ENCODE measurements around the gene DYNC2H1.

Gene DYNC2H1

GRCh38 chr11:103294516-103294915 is 185.3 kb downstream of the DYNC2H1 start:
- Histone ChIP-seq H3K27ac (ENCODE audit: low read length) (no peak overlapping the region), H3K4me3 (ENCODE audit: low read length) (no peak overlapping the region), H3K4me1 (ENCODE audit: control insufficient read depth, low read depth, low read length) (no peaks in the 10 kb centered on the region), H3K9me3 (ENCODE audit: control insufficient read depth, low read depth, low read length) (peaks cover 17% of the 10 kb centered on the region), H3K36me3 (ENCODE audit: control insufficient read depth, low read depth, low read length) (peaks cover 2% of the 10 kb centered on the region), H3K27me3 (ENCODE audit: control insufficient read depth, insufficient read depth, low read length) (no peaks in the 10 kb centered on the region), H3K9ac (ENCODE audit: low read length) (no peak overlapping the region)

- Histone ChIP-seq H3K9me3 (ENCODE audit: control insufficient read depth, low read depth, low read length) (peaks cover 17% of the 10 kb centered on the region), H3K27me3 (ENCODE audit: control insufficient read depth, insufficient read depth, low read length) (no peaks in the 10 kb centered on the region), H3K9ac (ENCODE audit: low read length) (no peak overlapping the region), H3K27ac (ENCODE audit: low read length) (no peak overlapping the region), H3K4me3 (ENCODE audit: low read length) (no peak overlapping the region), H3K4me1 (ENCODE audit: control insufficient read depth, low read depth, low read length) (no peaks in the 10 kb centered on the region), H3K36me3 (ENCODE audit: control insufficient read depth, low read depth, low read length) (no peaks in the 10 kb centered on the region)
Observed at GRCh38 chr11:103295704-103296103, 186.5 kb downstream of the DYNC2H1 start.

GRCh38 chr11:103297900-103298299 is 188.7 kb downstream of the DYNC2H1 start:
- H3K27me3 ChIP-seq (ENCODE audit: control insufficient read depth, insufficient read depth, low read length): no peaks in the 10 kb centered on the region
- no peaks in the 10 kb centered on the region for H3K4me1 ChIP-seq (ENCODE audit: control insufficient read depth, low read depth, low read length)
- peaks cover 17% of the 10 kb centered on the region for H3K9me3 ChIP-seq (ENCODE audit: control insufficient read depth, low read depth, low read length)
- no peak overlapping the region for H3K9ac ChIP-seq (ENCODE audit: low read length)
- no peaks in the 10 kb centered on the region for H3K36me3 ChIP-seq (ENCODE audit: control insufficient read depth, low read depth, low read length)
- H3K27ac ChIP-seq (ENCODE audit: low read length): no peak overlapping the region
- H3K4me3 ChIP-seq (ENCODE audit: low read length): no peak overlapping the region

- no peaks in the 10 kb centered on the region for H3K4me1 ChIP-seq (ENCODE audit: control insufficient read depth, low read depth, low read length)
- H3K9ac ChIP-seq (ENCODE audit: low read length): no peak overlapping the region
- H3K4me3 ChIP-seq (ENCODE audit: low read length): no peak overlapping the region
- no peaks in the 10 kb centered on the region for H3K36me3 ChIP-seq (ENCODE audit: control insufficient read depth, low read depth, low read length)
- no peaks in the 10 kb centered on the region for H3K9me3 ChIP-seq (ENCODE audit: control insufficient read depth, low read depth, low read length)
- H3K27ac ChIP-seq (ENCODE audit: low read length): no peak overlapping the region
- H3K27me3 ChIP-seq (ENCODE audit: control insufficient read depth, insufficient read depth, low read length): no peaks in the 10 kb centered on the region
Observed at GRCh38 chr11:103315248-103315647, 206.0 kb downstream of the DYNC2H1 start.

GRCh38 chr11:103317118-103317517 is 207.9 kb downstream of the DYNC2H1 start:
- no peaks in the 10 kb centered on the region for H3K9me3 ChIP-seq (ENCODE audit: control insufficient read depth, low read depth, low read length)
- H3K27ac ChIP-seq (ENCODE audit: low read length): no peak overlapping the region
- H3K27me3 ChIP-seq (ENCODE audit: control insufficient read depth, insufficient read depth, low read length): no peaks in the 10 kb centered on the region
- H3K4me3 ChIP-seq (ENCODE audit: low read length): no peak overlapping the region
- no peaks in the 10 kb centered on the region for H3K4me1 ChIP-seq (ENCODE audit: control insufficient read depth, low read depth, low read length)
- H3K9ac ChIP-seq (ENCODE audit: low read length): no peak overlapping the region
- H3K36me3 ChIP-seq (ENCODE audit: control insufficient read depth, low read depth, low read length): no peaks in the 10 kb centered on the region

- Histone ChIP-seq H3K36me3 (ENCODE audit: control insufficient read depth, low read depth, low read length) (peaks cover 3% of the 10 kb centered on the region), H3K9ac (ENCODE audit: low read length) (no peak overlapping the region), H3K27me3 (ENCODE audit: control insufficient read depth, insufficient read depth, low read length) (no peaks in the 10 kb centered on the region)
Observed at GRCh38 chr11:103322821-103323220, 213.6 kb downstream of the DYNC2H1 start.

GRCh38 chr11:103325686-103326069 is 216.5 kb downstream of the DYNC2H1 start:
- peaks cover 5% of the 10 kb centered on the region for H3K4me1 ChIP-seq (ENCODE audit: control insufficient read depth, low read depth, low read length)
- peaks cover 3% of the 10 kb centered on the region for H3K36me3 ChIP-seq (ENCODE audit: control insufficient read depth, low read depth, low read length)
- no peak overlapping the region for H3K27ac ChIP-seq (ENCODE audit: low read length)
- H3K9me3 ChIP-seq (ENCODE audit: control insufficient read depth, low read depth, low read length): no peaks in the 10 kb centered on the region
- no peak overlapping the region for H3K4me3 ChIP-seq (ENCODE audit: low read length)
- no peaks in the 10 kb centered on the region for H3K27me3 ChIP-seq (ENCODE audit: control insufficient read depth, insufficient read depth, low read length)
- H3K9ac ChIP-seq (ENCODE audit: low read length): no peak overlapping the region

More at GRCh38 chr11:103322821-103323220, 213.6 kb downstream of the DYNC2H1 start:
- no peaks in the 10 kb centered on the region for H3K9me3 ChIP-seq (ENCODE audit: control insufficient read depth, low read depth, low read length)
- H3K4me3 ChIP-seq (ENCODE audit: low read length): no peak overlapping the region
- peaks cover 5% of the 10 kb centered on the region for H3K4me1 ChIP-seq (ENCODE audit: control insufficient read depth, low read depth, low read length)
- no peak overlapping the region for H3K27ac ChIP-seq (ENCODE audit: low read length)

- peaks cover 3% of the 10 kb centered on the region for H3K36me3 ChIP-seq (ENCODE audit: control insufficient read depth, low read depth, low read length)
- peaks cover 5% of the 10 kb centered on the region for H3K4me1 ChIP-seq (ENCODE audit: control insufficient read depth, low read depth, low read length)
- no peak overlapping the region for H3K9ac ChIP-seq (ENCODE audit: low read length)
- no peaks in the 10 kb centered on the region for H3K9me3 ChIP-seq (ENCODE audit: control insufficient read depth, low read depth, low read length)
- H3K27ac ChIP-seq (ENCODE audit: low read length): no peak overlapping the region
- H3K27me3 ChIP-seq (ENCODE audit: control insufficient read depth, insufficient read depth, low read length): no peaks in the 10 kb centered on the region
- no peak overlapping the region for H3K4me3 ChIP-seq (ENCODE audit: low read length)
Observed at GRCh38 chr11:103326070-103326794, 217.0 kb downstream of the DYNC2H1 start.

GRCh38 chr11:103327721-103328120 is 218.5 kb downstream of the DYNC2H1 start:
- H3K4me3 ChIP-seq (ENCODE audit: low read length): no peak overlapping the region
- no peak overlapping the region for H3K27ac ChIP-seq (ENCODE audit: low read length)
- H3K9ac ChIP-seq (ENCODE audit: low read length): no peak overlapping the region
- peaks cover 5% of the 10 kb centered on the region for H3K4me1 ChIP-seq (ENCODE audit: control insufficient read depth, low read depth, low read length)
- H3K36me3 ChIP-seq (ENCODE audit: control insufficient read depth, low read depth, low read length): peaks cover 3% of the 10 kb centered on the region
- no peaks in the 10 kb centered on the region for H3K27me3 ChIP-seq (ENCODE audit: control insufficient read depth, insufficient read depth, low read length)
- no peaks in the 10 kb centered on the region for H3K9me3 ChIP-seq (ENCODE audit: control insufficient read depth, low read depth, low read length)

GRCh38 chr11:103332409-103332808 is 223.2 kb downstream of the DYNC2H1 start:
- H3K27ac ChIP-seq (ENCODE audit: low read length): no peak overlapping the region
- H3K27me3 ChIP-seq (ENCODE audit: control insufficient read depth, insufficient read depth, low read length): no peaks in the 10 kb centered on the region
- peaks cover 6% of the 10 kb centered on the region for H3K4me1 ChIP-seq (ENCODE audit: control insufficient read depth, low read depth, low read length)
- no peak overlapping the region for H3K9ac ChIP-seq (ENCODE audit: low read length)
- H3K4me3 ChIP-seq (ENCODE audit: low read length): no peak overlapping the region
- no peaks in the 10 kb centered on the region for H3K36me3 ChIP-seq (ENCODE audit: control insufficient read depth, low read depth, low read length)
- no peaks in the 10 kb centered on the region for H3K9me3 ChIP-seq (ENCODE audit: control insufficient read depth, low read depth, low read length)

- no peaks in the 10 kb centered on the region for H3K9me3 ChIP-seq (ENCODE audit: control insufficient read depth, low read depth, low read length)
- H3K4me1 ChIP-seq (ENCODE audit: control insufficient read depth, low read depth, low read length): peaks cover 6% of the 10 kb centered on the region
- H3K4me3 ChIP-seq (ENCODE audit: low read length): no peak overlapping the region
- H3K27ac ChIP-seq (ENCODE audit: low read length): no peak overlapping the region
- no peak overlapping the region for H3K9ac ChIP-seq (ENCODE audit: low read length)
- no peaks in the 10 kb centered on the region for H3K36me3 ChIP-seq (ENCODE audit: control insufficient read depth, low read depth, low read length)
- H3K27me3 ChIP-seq (ENCODE audit: control insufficient read depth, insufficient read depth, low read length): no peaks in the 10 kb centered on the region
Observed at GRCh38 chr11:103338621-103339484, 229.6 kb downstream of the DYNC2H1 start.
